ENCODE data around the gene DNASE2.
A peak's percentile ranks its signal among the peaks of the same experiment; 100 is the strongest.
"Not testable (repeated sequence)": the region's sequence is repeated elsewhere in the genome, so short reads cannot be mapped to it uniquely, and the experiment has no call there.

Gene DNASE2

DNA sequence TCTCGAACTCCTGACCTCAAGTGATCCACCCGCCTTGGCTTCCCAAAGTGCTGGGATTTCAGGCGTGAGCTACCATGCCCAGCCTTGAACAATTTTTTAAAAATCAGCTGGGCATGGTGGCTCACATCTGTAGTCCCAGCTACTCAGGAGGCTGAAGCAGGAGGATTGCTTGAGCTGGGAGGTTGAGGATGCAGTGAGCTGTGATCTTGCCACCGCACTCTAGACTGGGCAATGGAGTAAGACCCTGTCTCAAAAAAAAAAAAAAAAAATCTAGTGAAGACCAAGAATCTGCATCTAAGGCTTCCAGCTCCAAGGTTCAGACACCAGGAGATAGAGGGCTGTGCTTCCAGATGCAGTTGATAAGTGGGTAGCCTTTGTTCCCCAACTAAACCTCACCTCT lies 17.1 kb downstream of the DNASE2 start:
- no peak for DNase-seq (ENCODE audit: low read depth)

- DNase-seq (ENCODE audit: low read depth): no peak
Measured at GRCh38 chr19:12859546-12859945, 21.7 kb downstream of the DNASE2 start.

- DNase-seq (ENCODE audit: low read depth): no peak
Measured at GRCh38 chr19:12858041-12858928, 23.0 kb downstream of the DNASE2 start.

DNA sequence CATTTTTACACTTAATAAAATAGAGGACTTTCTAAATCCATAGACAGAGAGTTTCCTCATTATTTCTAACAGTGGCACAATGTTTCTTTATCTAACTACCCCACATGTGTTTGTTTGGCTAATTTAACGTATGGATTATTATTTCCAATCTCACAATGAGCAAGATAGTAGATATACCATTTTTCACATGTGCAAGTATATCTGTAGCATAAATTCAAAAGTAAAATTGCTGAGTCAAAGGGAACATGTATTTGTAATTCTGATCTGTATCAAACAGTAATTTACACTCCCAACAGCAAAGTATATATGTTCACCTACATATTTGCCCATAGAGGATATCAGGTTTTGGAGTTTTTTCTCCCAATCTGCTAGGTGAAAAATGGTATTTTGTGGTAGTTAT lies 24.6 kb downstream of the DNASE2 start:
- no peak for DNase-seq (ENCODE audit: low read depth)

DNA sequence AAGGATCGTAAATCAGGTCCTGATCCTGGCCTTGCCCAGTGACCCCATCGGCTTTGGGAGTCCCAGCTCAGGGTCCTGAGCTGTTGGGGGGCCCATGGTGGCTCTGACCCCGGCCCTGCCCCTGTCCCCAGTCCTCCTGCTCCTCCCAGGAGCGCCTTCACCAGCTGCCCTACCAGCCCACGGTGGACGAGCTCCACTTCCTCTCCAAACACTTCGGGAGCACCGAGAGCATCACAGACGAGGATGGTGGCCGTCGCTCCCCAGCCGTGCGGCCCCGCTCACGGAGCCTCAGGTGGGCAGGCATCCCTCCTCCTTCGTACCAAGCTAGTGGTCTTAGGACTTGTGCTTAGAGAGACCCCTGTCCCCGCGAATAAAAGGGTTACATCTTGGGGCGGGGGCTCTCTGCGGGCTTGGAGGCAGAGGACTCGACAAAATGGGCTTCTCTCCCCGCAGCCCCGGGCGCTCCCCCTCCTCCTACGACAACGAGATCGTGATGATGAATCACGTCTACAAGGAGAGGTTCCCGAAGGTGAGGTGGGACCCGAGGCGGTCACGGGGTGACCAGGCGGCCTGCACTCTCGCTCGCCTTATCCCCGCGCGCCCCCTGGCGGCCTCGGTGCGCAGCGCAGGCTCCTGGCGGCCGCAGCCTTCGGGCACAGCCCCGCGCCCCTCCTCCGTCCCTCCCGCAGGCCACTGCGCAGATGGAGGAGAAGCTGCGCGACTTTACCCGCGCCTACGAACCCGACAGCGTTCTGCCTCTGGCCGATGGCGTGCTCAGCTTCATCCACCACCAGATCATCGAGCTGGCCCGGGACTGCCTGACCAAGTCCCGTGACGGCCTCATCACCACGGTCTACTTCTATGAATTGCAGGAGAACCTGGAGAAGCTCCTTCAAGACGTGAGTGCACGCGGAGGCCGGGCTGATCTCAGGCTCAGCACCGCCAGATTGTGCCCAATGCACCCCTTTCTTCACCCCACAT lies 33.8 kb downstream of the DNASE2 start:
- DNase-seq (ENCODE audit: low read depth): peak; percentile 73

GRCh38 chr19:12846613-12847012 lies 34.6 kb downstream of the DNASE2 start:
- not testable (repeated sequence) for DNase-seq (ENCODE audit: low read depth)

DNA sequence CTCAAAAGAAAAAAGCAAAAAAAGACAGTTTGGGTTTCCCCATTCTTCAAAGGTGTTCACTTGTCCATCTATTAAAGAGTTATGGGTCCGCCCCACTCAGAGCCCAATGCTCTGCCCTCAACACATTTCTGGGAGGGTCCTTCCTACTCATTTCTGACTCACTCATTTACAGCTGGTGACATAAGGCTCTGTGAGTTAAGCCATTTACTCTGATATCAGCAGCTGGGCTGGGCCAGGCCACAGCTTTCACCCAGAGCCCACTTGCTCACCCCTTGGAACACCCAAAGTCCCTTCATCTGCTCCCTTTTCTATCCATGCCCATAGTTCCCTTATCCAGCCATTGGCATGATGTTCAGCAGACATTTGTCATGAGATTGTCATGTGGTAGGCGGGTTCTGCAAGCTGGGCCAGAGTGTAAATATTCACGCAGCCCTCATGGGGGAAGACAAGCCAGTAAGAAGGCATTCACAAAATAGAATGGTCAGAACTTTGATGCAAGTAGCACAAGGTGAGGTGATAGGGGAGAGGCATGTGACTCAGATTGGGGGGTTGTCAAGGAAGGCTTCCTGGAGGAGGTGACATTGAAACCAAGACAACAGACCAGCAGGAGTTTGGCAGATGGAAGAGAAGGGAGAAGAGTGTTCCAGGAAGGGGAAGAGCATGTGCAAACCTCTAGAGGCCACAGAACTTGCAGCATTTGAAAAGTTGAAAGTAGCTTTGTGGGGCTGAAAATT lies 37.1 kb downstream of the DNASE2 start:
- no peak for DNase-seq (ENCODE audit: low read depth)

DNA sequence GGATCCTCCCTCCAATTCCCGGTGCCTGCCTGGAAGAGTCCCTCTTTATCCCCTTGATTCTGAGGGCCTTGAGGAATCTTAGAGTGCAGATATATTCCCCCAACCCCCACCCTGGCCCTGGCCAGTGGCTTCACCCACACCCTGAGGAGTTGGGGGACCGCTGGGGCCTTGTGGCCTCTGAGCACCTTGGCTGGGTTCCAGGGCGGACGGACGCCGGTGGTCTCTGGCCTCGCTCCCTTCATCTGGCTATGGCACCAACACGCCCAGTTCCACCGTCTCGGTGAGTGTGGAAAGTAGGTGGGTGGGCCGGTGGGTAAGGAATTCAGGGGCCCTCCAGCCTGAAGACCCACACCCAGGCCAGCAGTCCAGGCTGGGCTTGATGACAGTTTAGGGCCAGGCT lies 37.9 kb downstream of the DNASE2 start:
- no peak for DNase-seq (ENCODE audit: low read depth)

DNA sequence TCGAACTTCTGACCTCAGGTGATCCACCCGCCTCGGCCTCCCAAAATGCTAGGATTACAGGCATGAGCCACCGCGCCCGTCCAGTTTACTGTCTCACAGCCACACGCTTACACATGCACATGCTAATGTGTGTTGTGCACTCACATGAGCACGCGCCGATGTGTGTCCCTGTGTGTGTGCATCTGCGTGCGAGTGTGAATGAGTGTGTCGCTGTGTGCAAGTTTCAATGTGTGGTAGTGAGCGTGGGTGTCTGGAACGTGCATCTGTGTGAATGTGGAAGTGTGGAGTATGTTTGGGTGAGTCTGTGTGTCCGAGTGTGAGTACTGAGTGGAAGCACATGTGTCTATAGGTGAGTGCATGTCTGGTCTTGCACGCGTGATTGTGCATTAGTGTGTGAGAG lies 38.7 kb downstream of the DNASE2 start:
- DNase-seq (ENCODE audit: low read depth): no peak

GRCh38 chr19:12841094-12841493 lies 40.2 kb downstream of the DNASE2 start:
- DNase-seq (ENCODE audit: low read depth): no peak

GRCh38 chr19:12840091-12841079 lies 40.9 kb downstream of the DNASE2 start:
- no peak for DNase-seq (ENCODE audit: low read depth)

GRCh38 chr19:12838886-12839756 lies 42.1 kb downstream of the DNASE2 start:
- no peak for DNase-seq (ENCODE audit: low read depth)

- DNase-seq (ENCODE audit: low read depth): peak; percentile 30
Measured at GRCh38 chr19:12838182-12838885, 42.9 kb downstream of the DNASE2 start, which contains the start of gene MAST1. Gene MAST1, plus strand, starts transcription at chr19:12838515. Its CDS starts 58 bp downstream, at chr19:12838573.

DNA sequence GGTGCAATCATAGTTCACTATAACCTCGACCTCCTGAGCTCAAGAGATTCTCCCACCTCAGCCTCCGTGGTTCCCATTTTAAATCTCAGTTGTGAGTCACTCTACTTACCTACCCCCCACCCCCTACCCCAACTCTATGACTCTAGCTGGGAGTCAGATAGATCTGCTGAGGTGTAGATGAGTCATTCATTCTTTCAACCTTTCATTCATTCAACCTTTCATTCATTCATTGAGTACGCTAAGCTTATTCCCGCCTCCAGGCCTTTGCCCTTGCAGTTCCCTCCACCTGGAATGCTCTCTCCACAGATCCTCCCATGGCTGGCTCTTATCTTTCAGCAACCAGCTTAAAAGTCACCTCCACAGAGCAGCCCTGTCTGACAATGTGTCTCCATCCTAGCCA lies 44.0 kb downstream of the DNASE2 start:
- DNase-seq (ENCODE audit: low read depth): no peak

GRCh38 chr19:12836529-12836863 lies 44.8 kb downstream of the DNASE2 start:
- no peak for DNase-seq (ENCODE audit: low read depth)

- DNase-seq (ENCODE audit: low read depth): no peak
Measured at GRCh38 chr19:12834976-12835757, 46.1 kb downstream of the DNASE2 start.

- DNase-seq (ENCODE audit: low read depth): no peak
Measured at GRCh38 chr19:12834566-12834943, 46.7 kb downstream of the DNASE2 start, which contains the start of gene RTBDN. Gene RTBDN, minus strand, starts transcription at chr19:12834579. Its CDS starts 4,600 bp downstream, at chr19:12829979.

Data from activated T-helper 1 cell treated with Interleukin-2 at 50 U/mL for 16 hours (primary cell).